ENCODE results near the gene PTPRG. TPM values are rescaled to one million over a fixed set of nuclear protein-coding genes. Genes with fewer than 3 reads are reported as not detected.

PTPRG gene
- total and polyA plus RNA-seq, 2 experiments from 2014 or later: 8.5 to 34.9 TPM

DNA sequence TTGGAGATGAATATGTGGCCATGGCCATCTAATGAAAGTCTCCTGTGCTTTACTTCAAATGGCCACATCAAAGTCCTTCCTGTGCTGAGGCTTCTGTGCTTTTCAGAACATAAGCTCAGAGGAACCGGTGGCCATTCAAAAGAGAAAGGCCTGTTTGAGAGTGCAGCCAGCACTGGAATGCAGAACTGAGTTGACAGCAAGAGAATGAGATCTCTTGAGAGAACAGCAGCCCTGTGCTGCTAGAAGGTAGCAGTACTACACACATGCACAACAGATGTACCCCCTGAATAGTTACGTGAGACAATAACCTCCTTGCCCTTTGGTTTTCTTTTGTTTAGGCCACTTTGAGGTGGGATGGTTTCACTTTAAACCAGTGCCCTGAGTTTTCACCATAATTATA lies 292.5 kb downstream of the PTPRG start:
- no peak overlapping the region for H2AFZ ChIP-seq
- DNase-seq (ENCODE audit: low spot score): no peak
- H3K4me1 ChIP-seq (ENCODE audit: insufficient read depth): peaks cover 2% of the 10 kb centered on the region
- no peaks in the 10 kb centered on the region for H3K27me3 ChIP-seq
- peaks cover 36% of the 10 kb centered on the region for H3K79me2 ChIP-seq
- H3K4me3 ChIP-seq: no peak overlapping the region
- no peaks in the 10 kb centered on the region for H4K20me1 ChIP-seq (ENCODE audit: insufficient read depth, poor library complexity, severe bottlenecking)
- TF ChIP-seq, protein P1, sequence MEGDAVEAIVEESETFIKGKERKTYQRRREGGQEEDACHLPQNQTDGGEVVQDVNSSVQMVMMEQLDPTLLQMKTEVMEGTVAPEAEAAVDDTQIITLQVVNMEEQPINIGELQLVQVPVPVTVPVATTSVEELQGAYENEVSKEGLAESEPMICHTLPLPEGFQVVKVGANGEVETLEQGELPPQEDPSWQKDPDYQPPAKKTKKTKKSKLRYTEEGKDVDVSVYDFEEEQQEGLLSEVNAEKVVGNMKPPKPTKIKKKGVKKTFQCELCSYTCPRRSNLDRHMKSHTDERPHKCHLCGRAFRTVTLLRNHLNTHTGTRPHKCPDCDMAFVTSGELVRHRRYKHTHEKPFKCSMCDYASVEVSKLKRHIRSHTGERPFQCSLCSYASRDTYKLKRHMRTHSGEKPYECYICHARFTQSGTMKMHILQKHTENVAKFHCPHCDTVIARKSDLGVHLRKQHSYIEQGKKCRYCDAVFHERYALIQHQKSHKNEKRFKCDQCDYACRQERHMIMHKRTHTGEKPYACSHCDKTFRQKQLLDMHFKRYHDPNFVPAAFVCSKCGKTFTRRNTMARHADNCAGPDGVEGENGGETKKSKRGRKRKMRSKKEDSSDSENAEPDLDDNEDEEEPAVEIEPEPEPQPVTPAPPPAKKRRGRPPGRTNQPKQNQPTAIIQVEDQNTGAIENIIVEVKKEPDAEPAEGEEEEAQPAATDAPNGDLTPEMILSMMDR (IDR thresholded peaks at IDR 0.05; ENCODE audit: poor library complexity): no peak
- TF ChIP-seq EZH2 (IDR thresholded peaks at IDR 0.05; ENCODE audit: borderline replicate concordance): no peak
- no peak for TF ChIP-seq EZH2phosphoT487 (IDR thresholded peaks at IDR 0.05; ENCODE audit: low read depth, severe bottlenecking, unreplicated experiment)
- no peaks in the 10 kb centered on the region for H3K9me2 ChIP-seq (replicated peaks; ENCODE audit: insufficient read depth)
- H3K4me2 ChIP-seq: no peak overlapping the region
- H3K27ac ChIP-seq: no peak overlapping the region
- 66% methylated on average over 2 of the region's 2 CpGs for WGBS (ENCODE audit: low lambda C conversion rate, missing lambda C conversion rate)
- no peaks in the 10 kb centered on the region for H3K9me3 ChIP-seq (ENCODE audit: low read depth)
- H3K36me3 ChIP-seq (replicated peaks; ENCODE audit: insufficient read depth, low read depth): no peaks in the 10 kb centered on the region

DNA sequence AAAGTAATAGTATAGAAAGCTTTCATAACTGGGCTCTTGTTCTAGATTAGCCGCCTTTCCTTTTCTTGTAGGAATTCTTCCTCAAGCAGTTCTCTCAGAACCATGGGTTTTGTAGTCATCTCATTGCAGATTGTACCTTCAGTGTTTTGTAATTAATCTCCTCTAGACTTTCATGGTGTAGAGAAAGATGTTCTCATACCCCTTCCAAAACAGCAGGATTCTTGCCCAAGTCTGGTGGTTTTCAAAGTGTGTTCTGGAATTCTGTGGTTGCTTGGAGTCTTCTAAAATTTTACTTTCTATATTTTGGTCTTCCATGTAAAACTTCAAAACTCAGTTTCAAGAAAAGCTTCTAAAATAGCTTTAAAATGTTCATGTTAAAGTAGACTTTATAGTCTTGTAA lies 293.8 kb downstream of the PTPRG start:
- Histone ChIP-seq H4K20me1 (ENCODE audit: insufficient read depth, poor library complexity, severe bottlenecking) (no peaks in the 10 kb centered on the region), H2AFZ (no peak overlapping the region), H3K9me2 (replicated peaks; ENCODE audit: insufficient read depth) (no peaks in the 10 kb centered on the region), H3K36me3 (replicated peaks; ENCODE audit: insufficient read depth, low read depth) (no peaks in the 10 kb centered on the region), H3K4me1 (ENCODE audit: insufficient read depth) (no peaks in the 10 kb centered on the region), H3K27ac (no peak overlapping the region), H3K4me3 (no peak overlapping the region), H3K79me2 (peaks cover 38% of the 10 kb centered on the region), H3K4me2 (no peak overlapping the region), H3K27me3 (no peaks in the 10 kb centered on the region), H3K9me3 (ENCODE audit: low read depth) (no peaks in the 10 kb centered on the region)
- 100% methylated on average over 1 of the region's 1 CpG for WGBS (ENCODE audit: low lambda C conversion rate, missing lambda C conversion rate)
- TF ChIP-seq EZH2phosphoT487 (IDR thresholded peaks at IDR 0.05; ENCODE audit: low read depth, severe bottlenecking, unreplicated experiment) (no peak), EZH2 (IDR thresholded peaks at IDR 0.05; ENCODE audit: borderline replicate concordance) (no peak)
- TF ChIP-seq, protein P1 (IDR thresholded peaks at IDR 0.05; ENCODE audit: poor library complexity): no peak
- DNase-seq (ENCODE audit: low spot score): no peak

DNA sequence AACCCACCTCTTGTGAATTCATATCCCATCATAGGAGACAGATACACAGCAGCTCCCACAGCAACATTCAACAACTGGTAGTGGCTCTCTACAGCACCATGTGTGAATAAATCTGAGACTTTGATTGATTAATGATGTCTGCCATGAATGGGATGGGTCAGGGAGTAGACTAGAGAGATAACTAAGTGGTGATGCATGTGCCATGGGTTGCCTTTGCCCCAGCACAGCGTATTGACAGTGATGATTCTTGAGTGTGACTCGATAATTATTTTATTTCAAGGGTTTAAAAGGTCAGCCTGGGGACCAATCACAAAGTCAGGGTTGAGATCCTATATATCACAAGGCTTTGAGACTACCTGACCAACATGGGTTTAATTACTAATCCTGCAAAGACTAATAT lies 295.9 kb downstream of the PTPRG start:
- Histone ChIP-seq H3K79me2 (peaks cover 24% of the 10 kb centered on the region), H3K27me3 (no peaks in the 10 kb centered on the region)

More for the DNA sequence above, 295.9 kb downstream of the PTPRG start:
- Histone ChIP-seq H4K20me1 (ENCODE audit: insufficient read depth, poor library complexity, severe bottlenecking) (no peaks in the 10 kb centered on the region), H2AFZ (no peak overlapping the region), H3K4me3 (no peak overlapping the region), H3K4me1 (ENCODE audit: insufficient read depth) (no peaks in the 10 kb centered on the region), H3K9me2 (replicated peaks; ENCODE audit: insufficient read depth) (no peaks in the 10 kb centered on the region), H3K27ac (no peak overlapping the region), H3K36me3 (replicated peaks; ENCODE audit: insufficient read depth, low read depth) (no peaks in the 10 kb centered on the region), H3K9me3 (ENCODE audit: low read depth) (no peaks in the 10 kb centered on the region), H3K4me2 (no peak overlapping the region)
- no peak for DNase-seq (ENCODE audit: low spot score)
- WGBS (ENCODE audit: low lambda C conversion rate, missing lambda C conversion rate): 91% methylated on average over 2 of the region's 2 CpGs
- TF ChIP-seq EZH2phosphoT487 (IDR thresholded peaks at IDR 0.05; ENCODE audit: low read depth, severe bottlenecking, unreplicated experiment): no peak
- TF ChIP-seq EZH2 (IDR thresholded peaks at IDR 0.05; ENCODE audit: borderline replicate concordance): no peak
- TF ChIP-seq, protein P1 (IDR thresholded peaks at IDR 0.05; ENCODE audit: poor library complexity): no peak
